Activated CD4-positive, alpha-beta T cell treated with anti-CD3 and anti-CD28 coated beads, Interleukin-2, amount 10 ng/mL, durations not matched to agents 24 days and 14 days (primary cell): Measurements from ENCODE around the gene SEMA6D. TPM values are rescaled to one million over a fixed set of nuclear protein-coding genes. Genes with fewer than 3 reads are reported as not detected.

Experiments used
- DNase-seq: peaks from one replicate; pipeline ENCODE4 v3.0.0; 2022
- H3K27ac Mint-ChIP-seq: one replicate; pipeline ENCODE4 v1.8.0; 2022; ENCODE audit warnings: mild to moderate bottlenecking, mixed read lengths
- H3K27me3 Mint-ChIP-seq: one replicate; pipeline ENCODE4 v1.8.0; 2022; ENCODE audit warnings: mixed read lengths
- H3K36me3 Mint-ChIP-seq: one replicate; pipeline ENCODE4 v1.8.0; 2022; ENCODE audit warnings: low read depth, mild to moderate bottlenecking, mixed read lengths
- H3K4me1 Mint-ChIP-seq: one replicate; pipeline ENCODE4 v1.8.0; 2021; ENCODE audit warnings: mixed read lengths
- H3K4me3 Mint-ChIP-seq: one replicate; pipeline ENCODE4 v1.8.0; 2022; ENCODE audit warnings: mild to moderate bottlenecking, moderate library complexity, mixed read lengths
- H3K9me3 Mint-ChIP-seq: one replicate; pipeline ENCODE4 v1.8.0; 2021; ENCODE audit warnings: mixed read lengths
- intact Hi-C: fragments of 100-400 bp; cut with micrococcal nuclease; formaldehyde crosslinking; loops from one replicate; pipeline ENCODE4 v1.15.1; 2023
- total RNA-seq: library from RNA; stranded (reverse); gene quantifications from 2 replicates; pipeline ENCODE4 v1.2.3, GENCODE V29; 2022

The SEMA6D gene
- total RNA-seq, result not detected in 2 replicates

- Mint-ChIP-seq H3K27me3 (peaks cover 50% of the 10 kb centered on the region), H3K27ac (no peak within 1 kb of the TSS), H3K4me3 (no peak within 1 kb of the TSS), H3K9me3 (no peaks in the 10 kb centered on the region), H3K4me1 (no peaks in the 10 kb centered on the region), H3K36me3 (no peaks in the 10 kb centered on the region)
- intact Hi-C loops, result loop anchor here (10.0 kb wide), 1 partner anchor 532 kb away; no protein-coding TSS in a partner anchor
- DNase-seq, result no peak
These were observed at the start of gene SEMA6D for GRCh38 chr15:47717036-47717612. TSS of gene SEMA6D (plus strand) at chr15:47717505. CDS start at chr15:47759799, 42,294 bp downstream.

GRCh38 chr15:47669221-47669620, 48.1 kb upstream of the SEMA6D start:
- H3K27me3 Mint-ChIP-seq, result no peaks in the 10 kb centered on the region
- H3K27ac Mint-ChIP-seq, result no peak overlapping the region
- no peaks in the 10 kb centered on the region for H3K9me3 Mint-ChIP-seq
- H3K4me1 Mint-ChIP-seq, result no peaks in the 10 kb centered on the region
- no peak overlapping the region for H3K4me3 Mint-ChIP-seq
- DNase-seq, result no peak
- intact Hi-C loops, result no loop called here
- no peaks in the 10 kb centered on the region for H3K36me3 Mint-ChIP-seq

GRCh38 chr15:47670365-47670764, 46.9 kb upstream of the SEMA6D start:
- Mint-ChIP-seq H3K36me3 (no peaks in the 10 kb centered on the region), H3K4me3 (no peak overlapping the region), H3K9me3 (no peaks in the 10 kb centered on the region), H3K27me3 (no peaks in the 10 kb centered on the region), H3K27ac (no peak overlapping the region), H3K4me1 (no peaks in the 10 kb centered on the region)
- DNase-seq, result no peak
- intact Hi-C loops, result no loop called here

- Mint-ChIP-seq H3K4me3 (no peak overlapping the region), H3K27me3 (no peaks in the 10 kb centered on the region), H3K4me1 (no peaks in the 10 kb centered on the region), H3K9me3 (no peaks in the 10 kb centered on the region), H3K27ac (no peak overlapping the region), H3K36me3 (no peaks in the 10 kb centered on the region)
- DNase-seq, result no peak
- intact Hi-C loops, result no loop called here
These were observed 44.0 kb upstream of the SEMA6D start for GRCh38 chr15:47673232-47673761.

- Mint-ChIP-seq H3K36me3 (no peaks in the 10 kb centered on the region), H3K4me3 (no peak overlapping the region), H3K9me3 (no peaks in the 10 kb centered on the region), H3K27me3 (no peaks in the 10 kb centered on the region), H3K27ac (no peak overlapping the region), H3K4me1 (no peaks in the 10 kb centered on the region)
- intact Hi-C loops, result no loop called here
- no peak for DNase-seq
These were observed 42.6 kb upstream of the SEMA6D start for GRCh38 chr15:47674586-47675232.

- Mint-ChIP-seq H3K36me3 (no peaks in the 10 kb centered on the region), H3K4me3 (no peak overlapping the region), H3K27ac (no peak overlapping the region), H3K9me3 (no peaks in the 10 kb centered on the region), H3K27me3 (no peaks in the 10 kb centered on the region), H3K4me1 (no peaks in the 10 kb centered on the region)
- no peak for DNase-seq
- intact Hi-C loops, result no loop called here
These were observed 41.6 kb upstream of the SEMA6D start for GRCh38 chr15:47675735-47676134.

GRCh38 chr15:47678040-47678439, 39.3 kb upstream of the SEMA6D start:
- no peaks in the 10 kb centered on the region for H3K27me3 Mint-ChIP-seq
- no peak overlapping the region for H3K27ac Mint-ChIP-seq
- DNase-seq, result no peak
- H3K36me3 Mint-ChIP-seq, result no peaks in the 10 kb centered on the region
- H3K4me3 Mint-ChIP-seq, result no peak overlapping the region
- intact Hi-C loops, result no loop called here
- no peaks in the 10 kb centered on the region for H3K9me3 Mint-ChIP-seq
- H3K4me1 Mint-ChIP-seq, result no peaks in the 10 kb centered on the region

- H3K4me3 Mint-ChIP-seq, result no peak overlapping the region
- DNase-seq, result no peak
- no peaks in the 10 kb centered on the region for H3K4me1 Mint-ChIP-seq
- H3K36me3 Mint-ChIP-seq, result no peaks in the 10 kb centered on the region
- H3K27ac Mint-ChIP-seq, result no peak overlapping the region
- no peaks in the 10 kb centered on the region for H3K27me3 Mint-ChIP-seq
- intact Hi-C loops, result no loop called here
- H3K9me3 Mint-ChIP-seq, result peaks cover 3% of the 10 kb centered on the region
These were observed 34.6 kb upstream of the SEMA6D start for GRCh38 chr15:47682661-47683060.

- H3K4me1 Mint-ChIP-seq, result no peaks in the 10 kb centered on the region
- no peak for DNase-seq
- no peaks in the 10 kb centered on the region for H3K36me3 Mint-ChIP-seq
- H3K27me3 Mint-ChIP-seq, result no peaks in the 10 kb centered on the region
- peaks cover 4% of the 10 kb centered on the region for H3K9me3 Mint-ChIP-seq
- no peak overlapping the region for H3K27ac Mint-ChIP-seq
- H3K4me3 Mint-ChIP-seq, result no peak overlapping the region
- intact Hi-C loops, result no loop called here
These were observed 32.0 kb upstream of the SEMA6D start for GRCh38 chr15:47685141-47685870.

- Mint-ChIP-seq H3K27me3 (no peaks in the 10 kb centered on the region), H3K36me3 (no peaks in the 10 kb centered on the region), H3K9me3 (peaks cover 4% of the 10 kb centered on the region), H3K4me1 (no peaks in the 10 kb centered on the region), H3K27ac (no peak overlapping the region), H3K4me3 (no peak overlapping the region)
- intact Hi-C loops, result no loop called here
- no peak for DNase-seq
These were observed 28.7 kb upstream of the SEMA6D start for GRCh38 chr15:47688573-47689086.

- no peaks in the 10 kb centered on the region for H3K27me3 Mint-ChIP-seq
- H3K9me3 Mint-ChIP-seq, result peaks cover 4% of the 10 kb centered on the region
- no peak for DNase-seq
- H3K36me3 Mint-ChIP-seq, result no peaks in the 10 kb centered on the region
- no peak overlapping the region for H3K27ac Mint-ChIP-seq
- H3K4me1 Mint-ChIP-seq, result no peaks in the 10 kb centered on the region
- intact Hi-C loops, result no loop called here
- H3K4me3 Mint-ChIP-seq, result no peak overlapping the region
These were observed 27.6 kb upstream of the SEMA6D start for GRCh38 chr15:47689660-47690059.

GRCh38 chr15:47691882-47692281, 25.4 kb upstream of the SEMA6D start:
- H3K9me3 Mint-ChIP-seq, result peaks cover 4% of the 10 kb centered on the region

GRCh38 chr15:47696351-47696750, 21.0 kb upstream of the SEMA6D start:
- Mint-ChIP-seq H3K4me1 (no peaks in the 10 kb centered on the region), H3K36me3 (no peaks in the 10 kb centered on the region), H3K4me3 (no peak overlapping the region), H3K27ac (no peak overlapping the region), H3K9me3 (no peaks in the 10 kb centered on the region), H3K27me3 (no peaks in the 10 kb centered on the region)
- intact Hi-C loops, result no loop called here
- no peak for DNase-seq

More at GRCh38 chr15:47691882-47692281, 25.4 kb upstream of the SEMA6D start:
- Mint-ChIP-seq H3K27ac (no peak overlapping the region), H3K4me3 (no peak overlapping the region), H3K27me3 (no peaks in the 10 kb centered on the region), H3K36me3 (no peaks in the 10 kb centered on the region), H3K4me1 (no peaks in the 10 kb centered on the region)
- DNase-seq, result no peak
- intact Hi-C loops, result no loop called here
